Left cardiac atrium (tissue), 4 donors: ENCODE measurements around the gene NPEPL1. TPM values are rescaled to one million over a fixed set of nuclear protein-coding genes. Genes with fewer than 3 reads are reported as not detected.
A peak's percentile ranks its signal among the peaks of the same experiment; 100 is the strongest.

ENCODE experiments used
- ATAC-seq, 2 donors: fragments of 200-7000 bp; cut with Tn5 transposase; one replicate each; pipeline ENCODE4 v1.9.1; 2020; ENCODE audit warnings: mild to moderate bottlenecking in 2 of 2, moderate library complexity in 2 of 2
- DNase-seq: peaks from one replicate; pipeline ENCODE4 v3.0.0-alpha.2; 2020
- intact Hi-C, 2 donors: fragments of 100-400 bp; cut with DNase I; formaldehyde crosslinking; loops; one replicate each; pipeline versions ENCODE4 v1.14.1 to v1.15.1; 2022 to 2023
- total RNA-seq, 2 donors: library from RNA; stranded (reverse); fragmentation: NEBNext Ultra II Directional; extraction: Animal tissue kit (Norgen Biotek cat#: 25700); gene quantifications; one replicate each; pipeline ENCODE4 v1.2.1, GENCODE V29; 2021
- donor health status: DM: no; HTN: yes; CAD: no.
- donor health status: DM: no; HTN: yes; CAD: no; lungs with severe emphysema.
- donor health status: DM: yes; HTN: yes; CAD: no.
- donor health status: Dilated cardiomyopathy.

NPEPL1 gene
- total RNA-seq, 2 donors from 2014 or later = 19.7 to 20.0 TPM

DNA sequence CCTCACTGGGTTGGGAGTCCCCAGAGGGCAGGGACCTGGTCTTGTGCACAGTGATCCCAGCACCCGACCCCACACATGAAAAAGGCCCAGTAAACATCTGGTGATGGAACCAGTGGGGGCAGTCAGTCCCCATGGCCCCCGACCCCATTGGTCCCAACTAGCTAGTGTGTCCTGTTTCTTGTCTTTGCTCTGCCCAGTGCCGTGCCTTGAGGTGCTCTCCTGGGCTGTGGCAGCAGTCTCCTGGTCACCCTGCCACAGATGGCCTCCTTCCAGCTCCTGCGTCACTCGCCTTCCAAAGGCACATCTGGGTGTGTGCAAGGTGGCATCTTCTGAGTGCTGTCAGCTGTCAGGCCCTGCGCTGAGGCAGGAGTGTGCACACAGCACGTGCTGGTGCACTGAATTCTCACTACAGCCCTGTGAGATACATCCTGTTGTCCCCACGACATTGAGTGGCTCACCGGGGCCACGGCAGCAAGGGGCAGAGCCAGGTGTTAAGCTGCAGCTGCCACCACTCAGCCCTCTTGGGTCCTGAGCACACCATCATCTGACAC is 3.9 kb downstream of the NPEPL1 start:
- no peak for ATAC-seq
- DNase-seq = no peak
- intact Hi-C loops = no loop called here

DNA sequence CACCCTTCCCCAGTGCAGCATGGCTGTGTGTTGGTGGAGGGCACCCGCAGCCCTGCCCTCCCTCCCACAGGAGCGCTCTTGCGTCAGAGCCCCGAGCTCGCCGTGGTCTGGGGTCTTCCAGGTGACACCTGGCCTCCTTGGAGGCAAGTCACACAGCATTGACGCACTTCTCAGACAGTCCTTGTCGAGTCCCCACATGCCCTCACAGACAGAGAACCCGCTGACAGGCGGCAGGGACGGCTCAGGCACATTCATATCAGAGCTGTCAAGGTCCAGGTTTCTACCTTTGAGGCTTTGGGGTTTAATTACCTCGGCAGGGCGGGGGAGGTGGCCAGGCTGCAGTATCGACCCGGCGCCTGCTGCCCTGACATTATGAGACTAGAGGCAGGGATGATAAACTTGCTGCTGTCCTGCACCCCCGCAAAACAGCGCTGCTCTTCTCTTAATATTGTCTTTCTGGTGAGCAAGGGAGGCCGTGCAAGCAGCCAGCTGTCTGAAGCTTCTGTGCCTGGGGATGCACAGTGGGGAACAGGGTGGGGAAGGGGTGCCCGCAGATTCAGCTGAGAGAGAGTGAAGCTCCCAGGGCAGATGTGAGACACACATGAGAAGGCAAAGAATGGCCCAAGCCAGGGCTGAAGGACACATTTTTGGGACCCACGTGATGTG is 4.7 kb downstream of the NPEPL1 start:
- ATAC-seq (no peak), DNase-seq (no peak)
- intact Hi-C loops = no loop called here

DNA sequence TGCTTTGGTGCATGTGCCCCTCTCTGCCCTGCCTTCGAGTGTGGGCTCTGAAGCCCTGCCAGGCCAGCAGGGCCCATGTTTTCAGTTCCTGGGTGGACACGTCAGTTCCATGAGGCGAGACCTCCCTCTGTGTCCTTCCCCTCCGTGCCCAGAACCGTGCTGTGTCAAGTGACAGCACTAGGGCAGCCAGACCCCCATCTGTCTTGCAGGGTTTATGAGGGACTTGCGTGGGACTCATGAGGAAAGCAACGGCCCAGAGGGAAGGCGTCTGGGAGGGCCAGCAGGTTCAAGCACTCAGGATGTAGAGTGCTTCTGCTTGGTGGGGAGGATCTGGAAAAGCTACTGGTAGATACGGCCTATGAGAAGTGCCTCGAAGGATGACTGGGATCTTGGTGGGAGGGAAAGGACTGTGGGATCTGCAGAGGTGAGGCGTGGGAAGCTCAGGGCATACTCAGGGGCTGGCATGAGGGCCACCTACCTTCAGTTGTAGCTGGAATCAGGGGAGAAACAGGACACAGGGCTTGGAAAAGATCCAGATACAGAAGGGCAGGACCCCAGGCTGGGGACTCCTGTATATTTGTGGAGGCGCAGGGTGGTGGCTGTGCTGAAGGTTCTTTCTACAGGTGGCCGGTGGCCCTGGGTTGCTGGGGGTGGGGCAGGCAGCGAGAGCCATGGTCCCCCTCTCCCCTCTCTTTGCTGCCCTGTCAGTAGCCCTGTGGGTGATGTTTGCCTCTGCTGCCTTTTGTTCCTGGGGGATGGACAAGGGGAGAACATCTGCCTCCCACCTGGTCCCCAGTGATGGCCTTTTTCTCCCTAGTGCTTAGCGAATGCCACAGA is 5.5 kb downstream of the NPEPL1 start:
- no peak for DNase-seq

DNA sequence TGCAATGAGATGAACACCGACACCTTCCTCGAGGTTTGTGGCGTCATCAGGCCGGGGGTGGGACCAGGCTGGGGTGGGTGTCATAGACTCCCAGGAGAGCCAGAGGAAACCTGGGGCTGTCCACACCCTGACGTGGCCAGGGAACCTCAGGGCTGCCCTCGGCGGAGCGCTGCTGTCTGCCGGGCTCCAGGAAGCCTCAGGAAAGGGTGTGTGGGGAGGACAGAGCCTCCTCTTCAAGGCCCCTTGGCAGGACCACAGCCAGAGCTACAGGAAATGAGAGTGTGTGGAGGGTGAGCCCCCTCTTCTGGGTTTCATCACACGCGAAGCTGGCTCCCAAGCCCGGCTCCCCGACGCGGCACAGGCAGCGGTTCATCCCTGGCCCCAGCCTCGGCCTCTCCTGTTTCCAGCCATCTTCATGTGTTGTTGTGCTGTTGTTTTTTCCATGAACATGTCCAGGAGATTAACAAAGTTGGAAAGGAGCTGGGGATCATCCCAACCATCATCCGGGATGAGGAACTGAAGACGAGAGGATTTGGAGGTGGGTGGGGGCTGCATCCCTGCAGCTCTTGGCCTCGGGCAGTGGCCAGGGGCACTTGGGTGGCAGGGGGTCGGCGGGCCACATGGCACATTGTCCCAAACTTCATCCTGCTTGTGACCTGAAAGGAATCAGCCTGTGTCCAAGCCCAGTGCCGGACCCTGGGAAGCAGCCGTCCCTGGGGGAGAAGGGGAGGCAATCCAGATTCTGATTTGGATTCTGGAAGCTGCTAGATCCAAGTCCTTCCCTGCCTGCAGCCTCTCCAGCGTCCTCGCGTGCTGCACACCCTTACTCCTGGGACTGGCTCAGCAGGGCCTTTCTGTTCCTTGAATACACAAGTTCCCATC is 6.4 kb downstream of the NPEPL1 start:
- DNase-seq (no peak), ATAC-seq (peak; percentile 5 to 53)
- intact Hi-C loops = no loop called here

More for the DNA sequence above, 5.5 kb downstream of the NPEPL1 start:
- ATAC-seq = no peak
- intact Hi-C loops = no loop called here

DNA sequence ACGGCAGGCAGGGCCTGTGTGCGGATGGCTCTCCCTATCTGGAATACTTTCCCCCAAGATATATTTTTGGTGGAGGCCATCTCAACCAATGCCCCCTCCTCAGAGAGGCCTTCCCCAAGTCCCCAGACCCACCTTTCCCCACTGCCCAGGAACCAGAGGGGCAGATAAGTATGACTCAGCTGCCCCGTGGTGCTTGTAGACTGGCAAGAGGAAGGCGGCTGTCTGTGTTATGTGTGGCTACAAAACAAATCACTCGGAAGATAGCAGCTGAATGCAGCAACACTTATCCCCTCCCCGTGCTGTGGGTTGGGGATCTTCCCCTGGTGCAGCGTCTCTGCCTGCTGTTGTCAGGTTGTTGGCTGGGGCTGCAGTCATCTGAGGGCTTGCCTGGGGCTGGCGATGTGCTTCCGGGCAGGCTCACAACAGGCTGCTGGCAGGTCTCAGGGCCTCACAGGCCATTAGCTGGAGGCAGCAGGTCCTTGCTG is 7.1 kb downstream of the NPEPL1 start:
- DNase-seq (no peak), ATAC-seq (no peak)
- intact Hi-C loops = no loop called here

DNA sequence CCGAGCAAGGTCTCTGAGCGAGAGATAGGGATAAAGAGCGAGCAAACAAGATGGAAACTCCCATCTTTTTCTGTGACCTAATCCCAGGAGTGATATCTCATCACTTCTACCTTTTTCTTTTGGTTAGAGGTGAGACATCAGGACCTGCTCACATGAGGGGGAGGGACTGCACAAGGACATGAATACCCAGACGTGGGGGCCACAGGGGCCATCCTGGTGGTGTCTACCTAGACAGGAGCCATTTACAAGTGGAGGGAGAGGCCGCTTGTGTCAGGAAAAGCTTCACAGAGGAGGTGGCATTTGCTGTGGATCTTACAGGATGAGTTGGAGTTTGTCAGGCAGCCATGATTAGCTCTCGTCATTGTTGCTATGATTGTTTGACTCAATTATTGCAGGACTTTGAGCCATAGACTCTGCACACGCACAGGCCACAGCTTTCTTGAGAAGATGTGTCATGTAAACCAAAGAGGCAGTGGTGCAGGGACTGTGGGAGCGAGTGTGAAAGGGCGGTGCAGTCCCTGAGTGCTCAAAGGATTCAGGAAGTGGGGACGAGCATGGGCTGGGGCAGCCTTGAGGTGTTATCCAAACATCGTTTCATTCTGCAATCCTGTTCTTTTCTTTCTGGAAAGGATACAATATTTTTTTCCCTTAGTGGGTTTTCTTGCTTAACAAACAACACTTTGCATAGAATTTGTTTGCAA is 7.7 kb downstream of the NPEPL1 start:
- DNase-seq (no peak), ATAC-seq (peak in 1 of 2 donors; percentile 14)
- intact Hi-C loops = no loop called here

DNA sequence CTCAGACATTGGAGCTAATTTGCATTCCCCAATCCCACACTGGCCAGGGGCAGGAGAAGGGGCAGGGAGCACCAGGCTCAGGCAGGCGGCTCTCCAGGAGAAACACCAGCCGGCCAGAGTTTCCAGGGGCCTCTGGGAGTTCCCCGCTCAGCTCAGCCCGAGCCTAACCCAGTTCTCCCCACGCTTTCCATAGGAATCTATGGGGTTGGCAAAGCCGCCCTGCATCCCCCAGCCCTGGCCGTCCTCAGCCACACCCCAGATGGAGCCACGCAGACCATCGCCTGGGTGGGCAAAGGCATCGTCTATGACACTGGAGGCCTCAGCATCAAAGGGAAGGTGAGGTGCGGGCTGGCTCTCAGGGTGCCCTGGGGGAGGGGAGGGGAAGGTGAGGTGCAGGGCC is 8.2 kb downstream of the NPEPL1 start:
- ATAC-seq (peak in 1 of 2 donors; percentile 53), DNase-seq (no peak)
- intact Hi-C loops = no loop called here

DNA sequence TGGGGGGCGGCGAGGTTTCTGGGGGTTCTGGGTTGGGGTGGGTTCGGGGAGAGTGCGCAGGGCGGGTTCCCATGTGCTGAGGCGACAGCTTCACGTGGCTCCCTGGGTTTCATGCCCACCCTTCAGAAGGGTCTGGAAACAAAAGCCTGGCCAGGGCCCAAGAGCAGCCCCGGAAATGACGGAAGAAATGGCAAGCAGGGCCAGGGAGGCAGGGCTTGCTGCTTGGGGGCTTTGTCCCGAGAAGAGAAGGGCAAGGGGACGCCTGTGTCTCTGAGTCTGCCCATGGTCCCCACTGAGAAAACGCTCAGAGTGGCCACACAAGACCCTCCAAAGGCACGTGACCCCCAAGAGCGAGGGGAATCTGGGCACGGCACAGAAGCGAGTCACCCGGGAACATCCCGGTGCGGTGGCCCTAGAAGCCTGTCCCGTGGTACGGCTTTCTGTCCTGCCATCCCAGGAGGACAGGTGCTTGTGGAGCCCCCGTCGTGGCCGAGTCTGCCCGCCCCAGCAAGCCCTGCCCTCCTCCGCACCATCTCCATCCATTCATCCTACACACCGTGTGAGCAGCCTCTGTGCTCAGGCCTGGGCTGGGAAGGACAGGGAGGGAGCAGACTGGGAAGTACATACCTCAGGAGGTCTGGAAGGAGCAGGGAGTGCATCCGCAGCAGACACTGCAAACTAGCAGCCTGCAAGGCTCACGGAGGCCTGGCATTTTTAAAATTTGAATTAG is 9.0 kb downstream of the NPEPL1 start:
- DNase-seq = no peak
- intact Hi-C loops = no loop called here
- ATAC-seq = no peak

DNA sequence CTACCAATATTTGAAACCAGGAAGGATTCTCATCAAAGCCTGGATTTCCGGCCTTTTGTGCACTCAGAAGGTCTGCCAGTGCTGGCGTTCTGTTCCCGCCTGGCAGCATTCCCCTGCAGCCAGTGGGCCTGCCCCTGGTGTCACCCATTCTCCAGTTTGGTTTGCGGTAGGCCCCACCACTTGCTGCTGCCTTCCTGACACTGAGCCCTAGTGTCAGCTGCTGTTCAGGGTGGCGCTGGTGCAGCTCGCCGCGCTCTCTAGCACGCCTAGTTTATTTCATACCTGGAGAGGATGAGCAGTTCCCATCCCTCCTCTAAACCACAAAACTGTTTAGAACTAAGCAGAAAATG is 9.5 kb downstream of the NPEPL1 start:
- ATAC-seq (no peak), DNase-seq (no peak)
- intact Hi-C loops = no loop called here

DNA sequence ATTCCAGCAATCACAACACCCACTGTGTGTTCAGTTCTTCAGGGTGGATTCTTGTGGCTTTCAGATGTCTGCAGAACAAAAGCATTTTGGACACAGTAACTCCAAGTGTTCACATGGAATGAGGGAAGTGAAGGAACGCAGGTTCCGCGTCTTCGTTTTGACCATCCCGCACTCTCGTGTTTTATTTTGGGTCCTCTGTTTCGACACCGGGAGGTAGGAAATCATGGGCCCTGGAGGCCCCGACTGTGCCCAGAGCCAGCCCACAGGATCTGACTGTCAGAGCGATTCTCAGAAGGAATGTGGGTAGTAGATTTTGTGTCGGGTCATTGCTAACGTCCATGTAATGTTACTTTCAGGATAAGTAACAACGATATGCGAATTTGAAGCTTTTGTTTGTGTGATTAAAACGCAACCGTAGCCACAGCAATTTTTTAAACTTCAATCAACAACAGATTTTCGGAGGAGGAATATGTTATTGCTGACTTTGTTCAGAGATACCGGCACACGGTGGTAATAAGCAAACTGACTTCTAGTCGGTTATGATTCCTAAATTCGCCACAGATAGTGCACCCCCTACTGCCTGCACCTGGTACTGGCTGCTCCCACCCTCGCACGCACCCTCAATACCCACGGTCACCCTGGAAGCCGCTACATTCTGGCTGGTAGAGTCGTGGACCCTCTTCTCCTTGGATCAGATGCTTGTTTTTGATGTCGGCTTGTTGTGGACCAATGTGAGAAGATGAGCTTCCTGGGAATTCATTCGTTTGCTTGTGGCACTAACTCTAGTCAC is 10.5 kb downstream of the NPEPL1 start:
- intact Hi-C loops = no loop called here
- no peak for DNase-seq
- ATAC-seq = no peak

DNA sequence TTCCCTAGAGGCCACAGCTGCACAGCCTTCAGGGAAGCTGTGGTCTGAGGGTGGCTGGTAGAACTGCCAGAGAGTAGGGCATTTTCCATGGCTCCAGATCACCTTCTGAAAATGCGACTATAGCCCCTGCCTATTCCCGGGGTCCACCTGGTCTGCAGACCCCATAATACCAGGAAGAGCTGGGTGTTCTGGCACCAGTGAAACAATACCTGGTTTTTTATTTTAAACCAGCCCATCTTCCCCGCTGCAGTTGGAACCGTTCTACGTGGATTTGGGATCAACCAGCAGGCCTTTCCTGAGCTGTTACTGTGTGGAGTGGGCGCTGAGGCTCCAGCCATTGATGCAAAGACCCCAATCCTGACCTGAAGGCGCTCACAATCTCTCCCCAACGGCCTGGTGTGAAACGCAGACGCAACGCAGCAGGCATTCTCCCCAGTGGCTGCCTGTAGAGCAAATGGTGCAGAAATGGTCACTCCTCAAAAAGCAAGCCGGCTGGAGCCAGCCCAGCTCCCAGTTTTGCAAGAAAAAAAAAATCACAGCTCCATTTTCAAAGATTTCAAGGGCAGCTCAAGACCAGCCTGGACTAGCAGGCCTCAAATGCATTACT is 11.3 kb downstream of the NPEPL1 start:
- ATAC-seq (no peak), DNase-seq (no peak)
- intact Hi-C loops = no loop called here

DNA sequence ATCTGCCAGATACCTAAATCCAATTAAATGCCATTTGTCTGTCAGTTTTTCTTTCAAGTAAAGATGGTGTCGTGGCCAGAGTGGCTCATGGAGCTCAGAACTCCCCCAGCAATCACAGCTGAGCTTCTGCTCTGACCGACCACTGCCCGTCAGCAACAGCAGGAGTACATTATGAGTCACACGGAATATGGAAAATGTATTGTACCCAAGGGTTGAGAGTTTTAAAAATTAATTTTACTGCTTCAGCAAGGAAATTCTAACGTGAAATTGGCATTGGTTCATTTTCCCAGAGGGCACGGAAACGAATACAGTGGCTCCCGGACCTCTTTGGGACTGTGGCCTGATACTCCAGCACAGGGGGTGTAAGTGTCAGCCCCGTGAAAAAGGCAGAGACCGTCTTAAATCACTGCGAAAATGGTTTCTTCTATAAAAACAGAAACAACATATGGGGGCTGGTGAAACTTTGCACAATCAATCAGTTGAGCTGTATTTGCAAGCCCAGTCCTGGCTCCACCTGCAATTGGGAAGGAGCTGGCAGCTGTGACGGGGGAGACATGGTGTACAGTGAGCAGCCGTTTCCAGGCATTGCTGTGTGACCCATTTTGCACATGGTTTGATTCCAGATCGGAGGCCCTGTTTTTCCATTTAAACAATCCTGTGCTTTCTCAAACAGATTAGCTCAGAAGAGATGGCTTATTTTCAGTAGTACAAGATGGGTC is 12.8 kb downstream of the NPEPL1 start:
- intact Hi-C loops = no loop called here
- DNase-seq (no peak), ATAC-seq (no peak)

DNA sequence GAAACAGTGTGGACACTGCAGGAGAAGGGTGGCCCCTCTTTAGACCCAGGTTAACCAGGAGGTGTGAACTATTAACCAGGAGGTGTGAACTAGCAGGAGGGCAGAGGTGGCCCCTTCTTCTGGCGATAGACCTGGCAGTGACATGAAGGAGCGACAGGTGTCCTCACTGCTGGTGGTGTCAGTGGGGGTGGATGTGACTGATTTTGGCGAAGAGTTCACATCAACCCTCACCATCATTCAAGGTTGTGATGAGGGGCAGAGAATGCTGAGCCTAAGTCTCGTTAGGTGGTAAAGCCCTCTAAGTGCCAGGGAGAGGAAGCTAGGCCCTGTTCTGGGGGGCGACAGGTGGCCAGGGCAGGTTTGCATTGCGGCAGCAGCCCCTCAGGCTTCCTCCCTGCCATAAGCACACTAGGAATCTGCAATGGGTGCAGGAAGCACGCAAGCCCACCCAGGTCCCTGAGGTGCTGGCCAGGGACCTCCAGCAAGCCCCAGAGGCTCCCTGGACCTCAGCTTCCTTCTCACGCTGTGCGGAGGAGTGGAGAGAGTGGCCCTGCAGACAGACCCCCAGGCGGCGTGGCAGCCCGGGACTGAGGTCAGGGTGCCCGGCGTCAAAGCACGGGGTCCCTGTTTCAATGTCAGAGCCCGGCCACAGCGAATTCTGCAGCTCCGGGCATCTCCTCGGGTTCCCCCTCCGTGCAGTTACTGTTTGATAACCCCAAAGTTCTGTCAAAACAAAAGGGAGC is 13.7 kb downstream of the NPEPL1 start:
- intact Hi-C loops = no loop called here
- DNase-seq (peak; percentile 4), ATAC-seq (no peak)

DNA sequence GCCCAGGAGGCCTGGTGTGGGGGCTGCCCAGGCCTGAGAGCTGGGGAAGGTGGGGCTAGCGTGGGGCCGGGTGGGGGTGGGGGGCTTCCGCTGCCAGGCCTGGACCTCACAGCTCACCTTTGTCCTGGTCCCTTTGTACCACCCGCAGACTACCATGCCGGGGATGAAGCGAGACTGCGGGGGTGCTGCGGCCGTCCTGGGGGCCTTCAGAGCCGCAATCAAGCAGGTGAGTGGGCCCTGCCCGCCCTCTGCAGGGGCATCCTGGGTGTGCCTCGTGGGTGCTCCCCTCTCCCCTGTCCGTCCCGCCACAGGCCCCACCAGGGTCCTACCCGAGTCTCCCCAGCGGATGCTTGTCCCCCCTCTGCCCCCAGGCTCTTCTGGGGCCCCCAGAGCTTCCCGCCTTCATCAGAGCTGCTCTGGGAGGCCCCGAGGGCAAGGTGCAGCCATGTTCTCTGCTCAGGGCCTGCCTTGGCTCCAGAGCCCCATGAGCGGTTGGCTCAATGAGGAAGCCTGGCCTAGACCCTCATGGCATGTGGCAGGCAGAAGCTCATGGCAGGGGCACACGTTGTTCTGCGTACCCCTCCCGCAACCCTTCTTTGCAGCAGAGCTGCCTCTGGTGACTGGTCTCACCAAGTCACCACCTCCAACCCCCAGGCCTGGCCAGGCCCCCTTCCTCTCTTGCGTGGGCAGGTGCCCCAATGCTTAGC is 14.5 kb downstream of the NPEPL1 start:
- ATAC-seq (no peak), DNase-seq (peak; percentile 18)
- intact Hi-C loops = no loop called here

DNA sequence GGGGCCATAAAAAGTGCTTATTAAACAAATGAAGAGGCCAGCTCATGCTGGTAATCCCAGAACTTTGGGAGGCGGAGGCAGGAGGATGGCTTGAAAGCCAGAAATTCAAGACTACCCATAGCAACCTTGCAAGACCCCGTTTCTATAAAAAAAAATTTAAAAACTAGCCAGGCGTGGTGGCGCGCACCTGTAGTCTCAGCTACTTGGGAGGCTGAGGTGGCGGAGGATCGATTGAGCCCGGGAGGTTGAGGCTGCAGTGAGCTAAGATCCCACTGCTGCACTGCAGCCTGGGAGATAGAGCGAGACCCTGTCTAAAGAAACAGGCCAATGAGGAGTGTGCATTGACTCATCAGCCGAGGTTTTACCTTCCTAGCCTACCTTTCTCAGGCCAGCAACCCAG is 15.2 kb downstream of the NPEPL1 start:
- intact Hi-C loops = no loop called here
- no peak for DNase-seq
- ATAC-seq = no peak
